HEK293 (cell line): Measurements from ENCODE around the gene SLC26A8.

ENCODE experiments used
- ZFHX2 ChIP-seq: fragments of 450-650 bp; formaldehyde crosslinking; conservative IDR thresholded peaks from 2 replicates; pipeline ENCODE4 v1.5.1; 2016; ENCODE audit warnings: missing biosample characterization, missing genetic modification characterization
- ZNF549 ChIP-seq: fragments of 450-650 bp; IDR thresholded peaks from 2 replicates; pipeline ENCODE4 v1.5.1; 2018; ENCODE audit warnings: missing biosample characterization, missing genetic modification characterization, mild to moderate bottlenecking, inconsistent platforms, moderate library complexity

DNA sequence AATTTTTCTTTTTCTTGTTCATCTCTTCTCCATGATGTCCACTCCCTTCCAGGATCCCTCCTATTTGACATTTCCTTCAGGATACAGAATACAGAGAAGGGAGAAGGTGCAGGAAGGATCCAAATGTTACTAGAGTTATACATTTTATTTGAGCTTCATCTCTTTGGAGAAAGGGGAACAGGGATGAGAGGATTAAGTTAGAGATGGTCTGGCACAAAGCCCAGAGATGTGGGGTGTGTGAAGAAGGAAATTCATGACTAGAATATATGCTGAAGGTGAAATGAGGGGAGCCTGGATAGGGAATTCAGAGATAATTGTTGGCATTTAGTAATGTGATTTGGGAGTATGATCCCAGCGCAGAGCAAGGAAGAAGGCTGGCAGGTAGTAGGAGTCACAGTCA lies 81.1 kb downstream of the SLC26A8 start:
- TF ChIP-seq ZNF549 (tag by site-specific recombination): no peak
- no peak for TF ChIP-seq ZFHX2
